GM12873 (cell line): ENCODE measurements around the gene KLHL29.

Source experiments
- TF ChIP-seq, protein P1 (sequence below): IDR thresholded peaks from 2 replicates; pipeline ENCODE4 v1.5.1; 2012; ENCODE audit warnings: low read depth, mild to moderate bottlenecking, moderate library complexity, low read length, control low read depth; ENCODE audit not compliant: insufficient read depth; ENCODE audit errors: missing control alignments

The KLHL29 gene

GRCh38 chr2:23380562-23381065, 4.4 kb upstream of the KLHL29 start:
- TF ChIP-seq, protein P1, sequence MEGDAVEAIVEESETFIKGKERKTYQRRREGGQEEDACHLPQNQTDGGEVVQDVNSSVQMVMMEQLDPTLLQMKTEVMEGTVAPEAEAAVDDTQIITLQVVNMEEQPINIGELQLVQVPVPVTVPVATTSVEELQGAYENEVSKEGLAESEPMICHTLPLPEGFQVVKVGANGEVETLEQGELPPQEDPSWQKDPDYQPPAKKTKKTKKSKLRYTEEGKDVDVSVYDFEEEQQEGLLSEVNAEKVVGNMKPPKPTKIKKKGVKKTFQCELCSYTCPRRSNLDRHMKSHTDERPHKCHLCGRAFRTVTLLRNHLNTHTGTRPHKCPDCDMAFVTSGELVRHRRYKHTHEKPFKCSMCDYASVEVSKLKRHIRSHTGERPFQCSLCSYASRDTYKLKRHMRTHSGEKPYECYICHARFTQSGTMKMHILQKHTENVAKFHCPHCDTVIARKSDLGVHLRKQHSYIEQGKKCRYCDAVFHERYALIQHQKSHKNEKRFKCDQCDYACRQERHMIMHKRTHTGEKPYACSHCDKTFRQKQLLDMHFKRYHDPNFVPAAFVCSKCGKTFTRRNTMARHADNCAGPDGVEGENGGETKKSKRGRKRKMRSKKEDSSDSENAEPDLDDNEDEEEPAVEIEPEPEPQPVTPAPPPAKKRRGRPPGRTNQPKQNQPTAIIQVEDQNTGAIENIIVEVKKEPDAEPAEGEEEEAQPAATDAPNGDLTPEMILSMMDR: no peak

DNA sequence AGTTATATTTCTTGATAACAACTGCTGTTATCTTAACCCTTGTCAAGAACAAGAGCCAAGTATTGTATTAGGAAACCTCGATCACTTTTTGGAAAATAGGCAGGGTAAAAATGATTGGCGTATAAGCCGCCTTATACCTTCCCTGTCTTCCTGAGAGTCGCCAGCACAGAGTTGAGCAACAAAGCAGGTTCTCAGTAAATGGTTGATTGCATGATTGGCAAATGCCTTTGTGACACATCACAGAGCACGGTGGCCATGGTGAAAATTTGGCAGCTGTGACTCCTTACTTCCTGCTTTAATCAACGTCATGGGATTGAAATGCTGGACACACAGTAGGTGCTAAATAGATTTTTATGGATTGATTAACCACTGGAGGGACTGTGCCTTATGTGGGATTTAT, 3.9 kb upstream of the KLHL29 start:
- TF ChIP-seq, protein P1: no peak

DNA sequence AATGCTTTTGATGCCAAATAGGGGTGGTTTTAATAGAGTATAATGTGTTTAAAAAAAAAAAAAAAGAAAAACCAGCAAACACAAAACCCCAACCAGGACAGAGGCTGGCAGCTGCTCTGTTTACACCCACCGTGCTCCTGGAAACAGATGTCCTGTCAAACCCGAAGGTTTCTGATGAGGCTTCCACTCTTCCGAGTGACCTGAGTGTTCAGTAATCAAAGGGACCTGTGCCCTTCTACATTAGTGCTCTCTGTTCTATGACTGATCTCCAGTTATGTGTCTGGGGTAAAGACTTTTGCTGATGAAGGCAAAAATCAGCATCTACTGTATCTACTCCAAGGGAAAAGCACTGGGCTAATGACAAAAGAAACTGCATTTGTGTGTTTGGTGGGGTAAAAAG, 3.5 kb upstream of the KLHL29 start:
- TF ChIP-seq, protein P1: no peak

GRCh38 chr2:23383100-23383499, 1.9 kb upstream of the KLHL29 start:
- TF ChIP-seq, protein P1: no peak

DNA sequence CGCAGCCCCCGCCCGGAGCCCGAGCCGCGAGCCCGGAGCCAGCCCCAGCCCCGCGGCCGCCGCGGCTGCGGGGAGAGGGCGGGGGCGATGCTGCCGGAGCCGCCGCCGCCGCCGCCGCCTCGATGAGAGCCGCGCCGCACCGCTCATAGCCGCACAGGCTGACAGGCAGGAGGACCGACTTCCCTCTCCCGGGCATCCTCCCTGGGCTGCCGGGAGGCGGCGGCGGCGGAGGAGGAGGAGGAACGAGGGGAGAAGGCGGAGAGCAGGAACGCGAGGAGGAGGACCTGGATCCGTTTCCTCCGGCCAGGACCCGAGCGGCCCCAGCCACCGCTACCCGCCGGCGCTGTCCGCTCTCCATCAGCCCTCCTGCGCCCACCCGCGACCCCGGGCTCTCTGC, 370 bp downstream of the KLHL29 start:
- TF ChIP-seq, protein P1: no peak

DNA sequence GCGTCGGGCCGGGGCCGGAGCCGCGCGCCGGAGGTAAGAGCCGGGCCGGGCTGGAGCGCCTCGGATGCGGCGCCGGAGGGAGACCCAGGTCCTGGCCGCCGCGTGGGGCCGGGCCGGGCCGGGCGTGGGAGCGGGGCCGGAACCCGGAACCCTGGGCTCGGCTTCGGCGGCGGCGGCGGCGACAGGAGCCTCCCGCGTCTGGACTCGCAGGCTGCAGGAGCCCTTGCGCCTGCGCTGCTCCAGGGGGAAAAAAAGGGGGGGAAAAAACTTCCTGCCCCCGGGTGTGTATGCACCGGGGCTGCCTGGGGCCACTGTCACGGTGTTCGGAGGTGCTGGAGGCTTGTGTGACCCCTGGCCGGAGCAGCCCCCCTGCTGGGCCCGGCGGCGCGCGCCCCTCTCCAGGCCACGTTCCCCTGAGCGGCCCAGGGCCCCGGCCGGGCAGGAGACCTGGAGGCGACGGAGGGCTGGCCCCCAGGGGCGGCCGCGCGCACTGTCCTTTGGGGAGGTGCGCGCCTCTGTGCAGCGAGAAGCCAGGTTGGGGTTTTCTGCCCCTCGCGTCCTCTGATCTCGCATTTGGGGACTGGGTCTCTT, 864 bp downstream of the KLHL29 start:
- TF ChIP-seq, protein P1: no peak

GRCh38 chr2:23386339-23387220, 1.6 kb downstream of the KLHL29 start:
- TF ChIP-seq, protein P1: no peak
